ENCODE results near the gene AP2M1. TPM values are rescaled to one million over a fixed set of nuclear protein-coding genes. Genes with fewer than 3 reads are reported as not detected.

The AP2M1 gene
- 401 TPM for total RNA-seq (ENCODE audit: unreplicated experiment)
- long read RNA-seq, transcript AP2M1-202 (11 exons, 2,091 nt), result major isoform, 38 of 488 reads
- long read RNA-seq, partial matches to known transcripts, result 54 of 488 reads
- long read RNA-seq, other reads (novel, unspliced or antisense), result 392 of 488 reads

DNA sequence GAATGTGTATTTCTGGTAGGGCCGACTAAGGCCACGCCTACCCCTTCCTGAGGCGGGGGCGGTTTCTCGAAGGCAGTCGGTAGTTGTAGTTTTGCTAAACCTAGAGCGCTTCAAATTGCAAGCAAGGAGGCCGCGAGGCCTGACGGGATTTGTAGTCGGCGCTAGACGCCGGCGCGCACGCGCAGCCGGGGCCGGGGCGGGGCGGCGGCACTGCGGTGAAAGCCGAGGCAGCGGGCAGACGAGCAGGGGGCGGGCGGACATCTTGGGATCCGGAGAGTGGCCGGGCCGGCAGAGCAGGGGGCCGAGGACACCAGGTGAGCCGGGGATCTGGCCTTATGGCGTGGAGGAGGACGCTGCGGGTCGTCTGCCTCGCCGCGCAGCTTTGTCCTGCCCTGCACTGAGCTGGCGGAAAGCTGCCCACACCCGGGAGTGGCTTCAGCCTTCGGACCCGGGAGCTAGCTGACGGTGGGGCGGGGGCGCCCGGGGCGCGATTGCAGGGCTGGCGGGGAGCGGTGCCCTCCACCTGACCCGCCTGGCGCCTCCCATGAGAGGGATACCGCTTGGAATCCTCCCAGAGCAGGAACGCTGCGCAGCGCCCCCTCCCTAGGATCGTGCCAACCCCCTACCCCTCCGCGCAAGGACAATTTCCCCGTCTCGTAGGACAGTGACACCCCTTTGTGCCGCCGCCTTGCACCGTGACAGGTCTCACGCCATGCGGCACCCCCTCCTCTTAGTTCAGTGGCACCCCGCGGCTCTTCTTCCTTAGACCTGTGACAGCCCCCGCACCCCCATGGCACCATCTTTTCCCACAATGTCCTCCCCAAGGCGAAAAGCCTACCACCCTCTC, at the start of gene AP2M1:
Gene AP2M1 (plus strand): TSS at position 210 of the 847 bp plus-strand sequence. CDS start 2,139 bp downstream, outside the sequence.
- Mint-ChIP-seq H3K27ac (ENCODE audit: unreplicated experiment) (peak within 1 kb of the TSS; percentile 92), H3K4me3 (ENCODE audit: unreplicated experiment) (peak within 1 kb of the TSS; percentile 99), H3K9me3 (ENCODE audit: unreplicated experiment) (no peaks in the 10 kb centered on the region), H3K36me3 (ENCODE audit: low read depth, unreplicated experiment) (peaks cover 46% of the 10 kb centered on the region), H3K27me3 (ENCODE audit: unreplicated experiment) (peaks cover 19% of the 10 kb centered on the region), H3K4me1 (ENCODE audit: unreplicated experiment) (peaks cover 35% of the 10 kb centered on the region)
- peak; percentile 98 for DNase-seq (ENCODE audit: low spot score)
- TF ChIP-seq, protein P1, sequence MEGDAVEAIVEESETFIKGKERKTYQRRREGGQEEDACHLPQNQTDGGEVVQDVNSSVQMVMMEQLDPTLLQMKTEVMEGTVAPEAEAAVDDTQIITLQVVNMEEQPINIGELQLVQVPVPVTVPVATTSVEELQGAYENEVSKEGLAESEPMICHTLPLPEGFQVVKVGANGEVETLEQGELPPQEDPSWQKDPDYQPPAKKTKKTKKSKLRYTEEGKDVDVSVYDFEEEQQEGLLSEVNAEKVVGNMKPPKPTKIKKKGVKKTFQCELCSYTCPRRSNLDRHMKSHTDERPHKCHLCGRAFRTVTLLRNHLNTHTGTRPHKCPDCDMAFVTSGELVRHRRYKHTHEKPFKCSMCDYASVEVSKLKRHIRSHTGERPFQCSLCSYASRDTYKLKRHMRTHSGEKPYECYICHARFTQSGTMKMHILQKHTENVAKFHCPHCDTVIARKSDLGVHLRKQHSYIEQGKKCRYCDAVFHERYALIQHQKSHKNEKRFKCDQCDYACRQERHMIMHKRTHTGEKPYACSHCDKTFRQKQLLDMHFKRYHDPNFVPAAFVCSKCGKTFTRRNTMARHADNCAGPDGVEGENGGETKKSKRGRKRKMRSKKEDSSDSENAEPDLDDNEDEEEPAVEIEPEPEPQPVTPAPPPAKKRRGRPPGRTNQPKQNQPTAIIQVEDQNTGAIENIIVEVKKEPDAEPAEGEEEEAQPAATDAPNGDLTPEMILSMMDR (IDR thresholded peaks at IDR 0.05; ENCODE audit: unreplicated experiment), result no peak

DNA sequence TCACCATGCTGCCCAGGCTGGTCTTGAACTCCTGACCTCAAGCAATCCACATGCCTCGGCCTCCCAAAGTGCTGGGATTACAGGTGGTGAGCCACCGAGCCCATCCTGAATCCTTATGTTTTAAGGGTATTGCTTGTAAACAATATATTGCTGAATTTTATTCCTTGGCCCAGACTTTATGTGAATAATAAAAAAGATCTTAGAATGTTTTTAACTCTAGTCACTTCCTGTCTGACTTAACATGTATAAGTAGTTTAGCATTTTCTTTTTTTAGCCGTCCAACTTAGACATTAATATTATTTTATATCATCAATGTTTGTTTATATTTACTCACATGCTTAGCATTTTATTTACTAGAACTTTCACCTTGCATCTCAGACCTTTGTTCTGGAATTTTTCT, 48.6 kb upstream of the AP2M1 start:
- no peaks in the 10 kb centered on the region for H3K27me3 Mint-ChIP-seq (ENCODE audit: unreplicated experiment)
- H3K9me3 Mint-ChIP-seq (ENCODE audit: unreplicated experiment), result no peaks in the 10 kb centered on the region
- DNase-seq (ENCODE audit: low spot score), result no peak
- no peak overlapping the region for H3K4me3 Mint-ChIP-seq (ENCODE audit: unreplicated experiment)
- H3K4me1 Mint-ChIP-seq (ENCODE audit: unreplicated experiment), result peaks cover 6% of the 10 kb centered on the region
- no peak overlapping the region for H3K27ac Mint-ChIP-seq (ENCODE audit: unreplicated experiment)
- H3K36me3 Mint-ChIP-seq (ENCODE audit: low read depth, unreplicated experiment), result no peaks in the 10 kb centered on the region
- TF ChIP-seq, protein P1 (IDR thresholded peaks at IDR 0.05; ENCODE audit: unreplicated experiment), result no peak

DNA sequence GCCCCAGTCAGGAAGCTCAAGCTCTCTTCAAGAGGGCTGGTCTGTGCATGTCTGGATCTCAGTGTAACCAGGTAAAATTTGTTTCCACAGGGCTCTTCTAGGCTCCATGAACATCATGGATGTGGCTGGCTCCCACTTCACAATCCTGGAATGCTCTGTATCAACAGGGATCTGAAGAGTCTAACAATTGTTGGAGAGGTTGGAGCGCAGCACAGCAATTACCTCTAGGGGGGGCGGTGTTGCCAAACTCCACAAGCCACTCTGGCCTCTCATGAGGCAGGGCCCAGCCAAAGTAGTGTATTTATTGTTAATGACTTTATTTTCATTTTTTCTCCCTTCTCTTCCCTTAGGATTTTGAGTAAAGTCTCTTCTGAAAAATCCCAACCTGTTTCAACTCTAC, 45.6 kb upstream of the AP2M1 start:
- H3K4me3 Mint-ChIP-seq (ENCODE audit: unreplicated experiment), result no peak overlapping the region
- no peak overlapping the region for H3K27ac Mint-ChIP-seq (ENCODE audit: unreplicated experiment)
- no peaks in the 10 kb centered on the region for H3K9me3 Mint-ChIP-seq (ENCODE audit: unreplicated experiment)
- DNase-seq (ENCODE audit: low spot score), result peak; percentile 47
- peaks cover 11% of the 10 kb centered on the region for H3K4me1 Mint-ChIP-seq (ENCODE audit: unreplicated experiment)
- H3K36me3 Mint-ChIP-seq (ENCODE audit: low read depth, unreplicated experiment), result no peaks in the 10 kb centered on the region
- H3K27me3 Mint-ChIP-seq (ENCODE audit: unreplicated experiment), result no peaks in the 10 kb centered on the region
- TF ChIP-seq, protein P1 (IDR thresholded peaks at IDR 0.05; ENCODE audit: unreplicated experiment), result peak; percentile 41

DNA sequence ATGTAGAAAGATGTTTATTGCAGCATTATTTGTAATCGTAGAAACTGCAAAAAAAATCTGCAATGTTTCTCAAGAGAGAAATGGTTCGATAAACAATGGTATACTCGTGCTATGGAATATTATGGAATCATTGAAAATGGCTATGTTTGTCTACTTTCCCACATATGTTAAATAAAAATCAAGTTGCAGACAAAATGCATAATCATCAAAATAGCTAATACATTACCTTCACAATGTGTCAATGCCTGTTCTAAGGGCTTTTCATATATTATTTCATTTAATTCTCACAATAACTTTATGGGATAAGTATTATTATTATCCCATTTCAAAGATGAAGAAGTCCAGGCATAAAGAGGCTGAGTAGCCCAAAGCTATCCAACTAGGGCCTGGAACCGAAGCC, 41.7 kb upstream of the AP2M1 start:
- Mint-ChIP-seq H3K9me3 (ENCODE audit: unreplicated experiment) (no peaks in the 10 kb centered on the region), H3K27ac (ENCODE audit: unreplicated experiment) (no peak overlapping the region), H3K4me3 (ENCODE audit: unreplicated experiment) (no peak overlapping the region), H3K36me3 (ENCODE audit: low read depth, unreplicated experiment) (peaks cover 5% of the 10 kb centered on the region), H3K27me3 (ENCODE audit: unreplicated experiment) (no peaks in the 10 kb centered on the region), H3K4me1 (ENCODE audit: unreplicated experiment) (peaks cover 23% of the 10 kb centered on the region)
- no peak for DNase-seq (ENCODE audit: low spot score)
- TF ChIP-seq, protein P1 (IDR thresholded peaks at IDR 0.05; ENCODE audit: unreplicated experiment), result no peak

All from endothelial cell (in vitro differentiated cells).